ENCODE measurements around the gene MAEA. TPM values are rescaled to one million over a fixed set of nuclear protein-coding genes. Genes with fewer than 3 reads are reported as not detected.
"Not testable (repeated sequence)": the region's sequence is repeated elsewhere in the genome, so short reads cannot be mapped to it uniquely, and the experiment has no call there.

The MAEA gene
- total RNA-seq, 2 donors from 2014 or later, result 38.4 to 48.4 TPM

- Mint-ChIP-seq H3K36me3 (ENCODE audit: insufficient read depth in 2 of 2) (peaks cover 0 to 2% of the 10 kb centered on the region in 2 donors), H3K4me1 (ENCODE audit: low read depth) (no peaks in the 10 kb centered on the region), H3K4me3 (no peak overlapping the region), H3K27ac (no peak overlapping the region), H3K9me3 (no peaks in the 10 kb centered on the region), H3K27me3 (ENCODE audit: low read depth) (no peaks in the 10 kb centered on the region)
- DNase-seq (no peak), ATAC-seq (replicated peaks in 1 of 2) (no peak)
Measured at GRCh38 chr4:1366371-1367229, 76.9 kb downstream of the MAEA start.

- H3K27ac Mint-ChIP-seq, result no peak overlapping the region
- ATAC-seq (replicated peaks in 1 of 2) (no peak), DNase-seq (no peak)
- H3K36me3 Mint-ChIP-seq (ENCODE audit: insufficient read depth in 2 of 2), result peaks cover 0 to 2% of the 10 kb centered on the region in 2 donors
- no peaks in the 10 kb centered on the region for H3K27me3 Mint-ChIP-seq (ENCODE audit: low read depth)
- no peaks in the 10 kb centered on the region for H3K9me3 Mint-ChIP-seq
- H3K4me1 Mint-ChIP-seq (ENCODE audit: low read depth), result no peaks in the 10 kb centered on the region
- no peak overlapping the region for H3K4me3 Mint-ChIP-seq
Measured at GRCh38 chr4:1367230-1367935, 77.7 kb downstream of the MAEA start.

- Mint-ChIP-seq H3K9me3 (no peaks in the 10 kb centered on the region), H3K27ac (no peak overlapping the region), H3K4me3 (no peak overlapping the region), H3K27me3 (ENCODE audit: low read depth) (no peaks in the 10 kb centered on the region), H3K4me1 (ENCODE audit: low read depth) (no peaks in the 10 kb centered on the region), H3K36me3 (ENCODE audit: insufficient read depth in 2 of 2) (peaks cover 0 to 4% of the 10 kb centered on the region in 2 donors)
- no peak for DNase-seq
- no peak for ATAC-seq (replicated peaks in 1 of 2)
Measured at GRCh38 chr4:1367936-1368289, 78.2 kb downstream of the MAEA start.

- peaks cover 0 to 4% of the 10 kb centered on the region in 2 donors for H3K36me3 Mint-ChIP-seq (ENCODE audit: insufficient read depth in 2 of 2)
- ATAC-seq (replicated peaks in 1 of 2) (no peak), DNase-seq (no peak)
- no peak overlapping the region for H3K27ac Mint-ChIP-seq
- H3K27me3 Mint-ChIP-seq (ENCODE audit: low read depth), result no peaks in the 10 kb centered on the region
- no peaks in the 10 kb centered on the region for H3K4me1 Mint-ChIP-seq (ENCODE audit: low read depth)
- H3K4me3 Mint-ChIP-seq, result no peak overlapping the region
- no peaks in the 10 kb centered on the region for H3K9me3 Mint-ChIP-seq
Measured at GRCh38 chr4:1368421-1369090, 78.9 kb downstream of the MAEA start.

- Mint-ChIP-seq H3K27me3 (ENCODE audit: low read depth) (no peaks in the 10 kb centered on the region), H3K36me3 (ENCODE audit: insufficient read depth in 2 of 2) (peaks cover 0 to 4% of the 10 kb centered on the region in 2 donors), H3K27ac (no peak overlapping the region), H3K4me3 (no peak overlapping the region), H3K4me1 (ENCODE audit: low read depth) (no peaks in the 10 kb centered on the region), H3K9me3 (no peaks in the 10 kb centered on the region)
- ATAC-seq (replicated peaks in 1 of 2) (no peak), DNase-seq (no peak)
Measured at GRCh38 chr4:1369091-1369450, 79.4 kb downstream of the MAEA start.

GRCh38 chr4:1369479-1370079 is 79.9 kb downstream of the MAEA start:
- peaks cover 0 to 4% of the 10 kb centered on the region in 2 donors for H3K36me3 Mint-ChIP-seq (ENCODE audit: insufficient read depth in 2 of 2)
- DNase-seq, result no peak
- no peaks in the 10 kb centered on the region for H3K4me1 Mint-ChIP-seq (ENCODE audit: low read depth)
- ATAC-seq (replicated peaks in 1 of 2), result no peak
- no peaks in the 10 kb centered on the region for H3K27me3 Mint-ChIP-seq (ENCODE audit: low read depth)
- H3K4me3 Mint-ChIP-seq, result no peak overlapping the region
- H3K27ac Mint-ChIP-seq, result no peak overlapping the region
- no peaks in the 10 kb centered on the region for H3K9me3 Mint-ChIP-seq

- Mint-ChIP-seq H3K9me3 (no peaks in the 10 kb centered on the region), H3K27ac (no peak overlapping the region), H3K4me1 (ENCODE audit: low read depth) (no peaks in the 10 kb centered on the region), H3K36me3 (ENCODE audit: insufficient read depth in 2 of 2) (peaks cover 0 to 4% of the 10 kb centered on the region in 2 donors), H3K4me3 (no peak overlapping the region), H3K27me3 (ENCODE audit: low read depth) (no peaks in the 10 kb centered on the region)
- DNase-seq, result no peak
- ATAC-seq (replicated peaks in 1 of 2), result no peak
Measured at GRCh38 chr4:1370321-1371124, 80.8 kb downstream of the MAEA start.

- Mint-ChIP-seq H3K9me3 (no peaks in the 10 kb centered on the region), H3K4me1 (ENCODE audit: low read depth) (no peaks in the 10 kb centered on the region), H3K27me3 (ENCODE audit: low read depth) (no peaks in the 10 kb centered on the region), H3K36me3 (ENCODE audit: insufficient read depth in 2 of 2) (peaks cover 0 to 4% of the 10 kb centered on the region in 2 donors), H3K4me3 (no peak overlapping the region), H3K27ac (no peak overlapping the region)
- ATAC-seq (replicated peaks in 1 of 2) (no peak), DNase-seq (no peak)
Measured at GRCh38 chr4:1371176-1372165, 81.8 kb downstream of the MAEA start.

- DNase-seq; ATAC-seq (replicated peaks in 1 of 2); H3K27me3 Mint-ChIP-seq (ENCODE audit: low read depth): not testable (repeated sequence)
Measured at GRCh38 chr4:1372576-1372975, 82.9 kb downstream of the MAEA start.

GRCh38 chr4:1373892-1374705 is 84.4 kb downstream of the MAEA start:
- Mint-ChIP-seq H3K9me3 (no peaks in the 10 kb centered on the region), H3K27ac (no peak overlapping the region), H3K4me3 (no peak overlapping the region), H3K27me3 (ENCODE audit: low read depth) (no peaks in the 10 kb centered on the region), H3K4me1 (ENCODE audit: low read depth) (no peaks in the 10 kb centered on the region), H3K36me3 (ENCODE audit: insufficient read depth in 2 of 2) (peaks cover 0 to 4% of the 10 kb centered on the region in 2 donors)
- ATAC-seq (replicated peaks in 1 of 2) (no peak), DNase-seq (no peak)

More at GRCh38 chr4:1372576-1372975, 82.9 kb downstream of the MAEA start:
- H3K36me3 Mint-ChIP-seq (ENCODE audit: insufficient read depth in 2 of 2); H3K4me3 Mint-ChIP-seq; H3K4me1 Mint-ChIP-seq (ENCODE audit: low read depth); H3K9me3 Mint-ChIP-seq: not testable (repeated sequence)
- peak overlapping the region; percentile 71 for H3K27ac Mint-ChIP-seq

GRCh38 chr4:1374706-1375045 is 85.0 kb downstream of the MAEA start:
- H3K4me1 Mint-ChIP-seq (ENCODE audit: low read depth), result no peaks in the 10 kb centered on the region
- H3K9me3 Mint-ChIP-seq, result no peaks in the 10 kb centered on the region
- no peaks in the 10 kb centered on the region for H3K27me3 Mint-ChIP-seq (ENCODE audit: low read depth)
- no peak overlapping the region for H3K27ac Mint-ChIP-seq
- peaks cover 0 to 4% of the 10 kb centered on the region in 2 donors for H3K36me3 Mint-ChIP-seq (ENCODE audit: insufficient read depth in 2 of 2)
- H3K4me3 Mint-ChIP-seq, result no peak overlapping the region
- ATAC-seq (replicated peaks in 1 of 2) (no peak), DNase-seq (no peak)
